Upper lobe of right lung (tissue), 1 donor: ENCODE measurements around the gene SIGMAR1. TPM values are rescaled to one million over a fixed set of nuclear protein-coding genes. Genes with fewer than 3 reads are reported as not detected.
A peak's percentile ranks its signal among the peaks of the same experiment; 100 is the strongest.

Experiments used
- ATAC-seq: fragments of 200-7000 bp; cut with Tn5 transposase; one replicate; pipeline ENCODE4 v1.9.1; 2020; ENCODE audit warnings: mild to moderate bottlenecking, moderate library complexity
- DNase-seq: peaks from one replicate; pipeline ENCODE4 v3.0.0-alpha.2; 2020
- H3K27ac ChIP-seq: fragments of 200-600 bp; one replicate; pipeline ENCODE4 v1.8.0; 2022
- H3K27me3 ChIP-seq: fragments of 200-600 bp; one replicate; pipeline ENCODE4 v1.8.0; 2022; ENCODE audit warnings: mild to moderate bottlenecking
- H3K36me3 ChIP-seq: fragments of 200-600 bp; one replicate; pipeline ENCODE4 v1.8.0; 2022
- H3K4me1 ChIP-seq: fragments of 200-600 bp; one replicate; pipeline ENCODE4 v1.8.0; 2022
- H3K4me3 ChIP-seq: fragments of 200-600 bp; one replicate; pipeline ENCODE4 v1.8.0; 2022; ENCODE audit warnings: mild to moderate bottlenecking
- H3K9me3 ChIP-seq: fragments of 200-600 bp; one replicate; pipeline ENCODE4 v1.8.0; 2022
- CTCF ChIP-seq: fragments of 200-600 bp; IDR thresholded peaks from one replicate; pipeline ENCODE4 v1.8.0; 2022; ENCODE audit warnings: antibody characterized with exemption
- intact Hi-C: fragments of 100-400 bp; cut with DNase I; formaldehyde crosslinking; loops from one replicate; pipeline ENCODE4 v1.11.0; 2022
- total RNA-seq: library from RNA; stranded (reverse); fragmentation: NEBNext Ultra II Directional; extraction: Animal tissue kit (Norgen Biotek cat#: 25700); gene quantifications from one replicate; pipeline ENCODE4 v1.2.1, GENCODE V29; 2021
- donor health status: DM: no; HTN: yes; CAD: no; lungs with severe emphysema.

The SIGMAR1 gene
- total RNA-seq, 1 donor from 2014 or later = 40.5 TPM

DNA sequence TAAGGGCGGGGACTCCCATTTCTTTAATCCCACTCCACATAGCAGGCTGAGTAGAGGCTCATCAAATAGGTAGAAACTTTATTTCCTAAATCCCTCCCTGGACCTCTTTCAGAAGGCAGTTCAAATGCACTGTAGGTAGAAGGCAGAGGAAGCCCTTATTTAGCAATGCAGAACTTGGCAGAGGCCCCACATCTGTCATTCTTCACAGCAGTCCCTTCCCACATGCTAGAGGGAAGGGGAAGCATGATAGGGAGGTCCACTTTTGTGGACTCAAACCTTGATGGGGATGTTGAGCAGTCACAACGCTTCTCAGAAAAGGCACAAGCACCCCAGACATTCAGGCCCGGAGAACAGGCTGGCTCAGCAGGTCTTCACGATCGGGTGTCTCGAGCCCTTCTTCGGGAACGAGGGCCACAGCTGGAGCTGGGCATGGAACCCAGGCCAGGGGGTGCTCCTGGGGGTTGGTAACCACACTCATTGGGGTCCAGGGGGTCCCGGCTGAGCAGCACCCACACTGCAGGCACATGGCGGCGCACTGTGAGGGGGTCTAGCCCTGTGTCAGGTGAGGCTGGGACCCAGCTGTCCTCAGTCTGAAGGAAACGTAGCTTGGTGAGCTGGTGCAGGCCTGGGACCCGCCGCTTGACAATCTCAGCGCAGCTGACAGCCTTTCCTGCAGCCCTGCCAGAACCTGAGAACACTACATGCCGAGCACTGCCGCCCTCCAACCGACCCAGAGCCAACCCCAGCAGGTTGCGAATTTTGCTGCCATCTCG lies 27.0 kb downstream of the SIGMAR1 start:
- TF ChIP-seq CTCF = no peak
- intact Hi-C loops = no loop called here

DNA sequence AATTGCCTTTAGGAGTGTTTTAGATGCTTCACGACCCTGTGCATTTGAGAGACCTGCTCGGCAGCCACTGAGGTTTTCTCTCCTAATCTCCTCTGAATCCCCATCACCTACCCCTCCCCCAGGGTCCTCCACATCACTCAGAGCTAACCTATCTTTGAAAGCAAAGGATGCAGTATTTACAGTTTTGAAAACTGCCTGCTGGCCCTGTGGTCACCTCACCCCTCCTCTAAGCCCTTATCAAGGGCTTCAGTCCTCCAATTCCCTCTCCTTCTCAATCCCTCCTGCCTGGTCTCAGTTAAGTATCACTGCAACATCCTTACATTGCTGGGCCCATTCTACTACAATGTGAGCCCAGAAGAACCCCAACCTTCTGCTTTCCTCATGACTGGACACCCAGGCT lies 30.3 kb downstream of the SIGMAR1 start:
- DNase-seq (no peak), ATAC-seq (no peak)
- intact Hi-C loops = loop anchor here (10.0 kb wide), 1 partner anchor 63 kb away; no protein-coding TSS in a partner anchor
- Histone ChIP-seq H3K4me3 (no peak overlapping the region), H3K36me3 (no peaks in the 10 kb centered on the region), H3K27ac (no peak overlapping the region), H3K27me3 (no peaks in the 10 kb centered on the region), H3K9me3 (no peaks in the 10 kb centered on the region), H3K4me1 (peaks cover under 1% of the 10 kb centered on the region)
- no peak for TF ChIP-seq CTCF

More for the DNA sequence above, 27.0 kb downstream of the SIGMAR1 start:
- ATAC-seq (no peak), DNase-seq (no peak)
- Histone ChIP-seq H3K36me3 (peaks cover 16% of the 10 kb centered on the region), H3K4me1 (peaks cover 5% of the 10 kb centered on the region), H3K4me3 (no peak overlapping the region), H3K9me3 (no peaks in the 10 kb centered on the region), H3K27ac (no peak overlapping the region), H3K27me3 (no peaks in the 10 kb centered on the region)

GRCh38 chr9:34606905-34607304 lies 30.7 kb downstream of the SIGMAR1 start:
- H3K36me3 ChIP-seq = no peaks in the 10 kb centered on the region
- H3K27ac ChIP-seq = no peak overlapping the region
- no peak overlapping the region for H3K4me3 ChIP-seq
- ATAC-seq (no peak), DNase-seq (no peak)
- no peak for TF ChIP-seq CTCF
- intact Hi-C loops = loop anchor here (10.0 kb wide), 1 partner anchor 62 kb away; no protein-coding TSS in a partner anchor
- H3K9me3 ChIP-seq = no peaks in the 10 kb centered on the region
- no peaks in the 10 kb centered on the region for H3K4me1 ChIP-seq
- H3K27me3 ChIP-seq = no peaks in the 10 kb centered on the region

DNA sequence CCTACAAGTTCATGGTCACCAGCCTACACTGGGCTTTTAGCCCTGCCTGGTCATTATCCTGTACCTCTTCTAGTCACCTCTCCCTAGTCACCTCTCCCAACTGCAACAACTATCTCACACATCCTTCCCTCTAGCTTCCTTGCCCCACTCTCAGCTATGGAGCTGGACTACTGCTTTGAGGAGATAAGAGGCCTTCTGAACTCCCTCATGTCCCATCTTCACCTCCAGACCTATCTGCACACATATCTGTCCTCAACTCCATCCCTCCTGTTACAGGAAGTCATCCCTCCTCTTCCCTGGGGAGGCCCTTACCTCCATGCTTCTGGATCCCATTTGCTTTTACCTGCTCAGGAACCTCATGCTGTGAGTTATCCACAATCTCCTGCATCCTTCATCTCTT lies 31.4 kb downstream of the SIGMAR1 start:
- H3K27me3 ChIP-seq = no peaks in the 10 kb centered on the region
- H3K36me3 ChIP-seq = no peaks in the 10 kb centered on the region
- H3K27ac ChIP-seq = no peak overlapping the region
- DNase-seq (no peak), ATAC-seq (no peak)
- TF ChIP-seq CTCF = no peak
- no peaks in the 10 kb centered on the region for H3K4me1 ChIP-seq
- H3K4me3 ChIP-seq = no peak overlapping the region
- no peaks in the 10 kb centered on the region for H3K9me3 ChIP-seq
- intact Hi-C loops = loop anchor here (10.0 kb wide), 1 partner anchor 61 kb away; no protein-coding TSS in a partner anchor

DNA sequence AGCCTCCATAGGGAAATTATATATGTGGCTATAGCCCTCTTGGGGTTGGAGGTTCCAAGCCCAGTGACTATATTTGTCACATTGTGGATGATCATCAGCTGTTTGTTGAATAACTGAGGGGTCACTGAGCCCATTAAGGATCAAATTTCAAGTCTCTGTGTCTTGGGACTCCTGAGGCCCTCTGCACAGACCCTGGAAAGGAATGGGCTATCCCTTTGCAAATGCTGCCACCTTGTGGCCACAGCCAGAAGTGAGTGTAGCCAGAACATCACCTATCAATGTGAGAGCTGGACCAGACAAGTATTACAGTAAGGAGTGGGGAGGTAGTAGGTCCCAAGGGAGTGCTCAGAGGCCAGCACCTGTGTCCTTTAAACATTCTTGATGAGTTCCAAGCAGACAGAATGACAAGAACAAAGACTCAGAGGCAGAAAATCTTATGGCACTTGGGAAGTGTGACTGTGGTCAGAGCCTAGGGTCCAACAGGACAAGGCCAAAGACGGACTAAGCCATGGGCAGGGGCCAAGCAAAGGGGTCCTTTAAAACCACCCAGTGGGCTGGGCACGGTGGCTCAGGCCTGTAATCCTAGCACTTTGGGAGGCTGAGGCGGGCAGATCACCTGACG lies 33.9 kb downstream of the SIGMAR1 start:
- Histone ChIP-seq H3K9me3 (no peaks in the 10 kb centered on the region), H3K27me3 (no peaks in the 10 kb centered on the region), H3K4me3 (no peak overlapping the region), H3K4me1 (no peaks in the 10 kb centered on the region), H3K27ac (no peak overlapping the region), H3K36me3 (no peaks in the 10 kb centered on the region)
- peak; percentile 92 for ATAC-seq
- intact Hi-C loops = loop anchor here (10.0 kb wide), 1 partner anchor 59 kb away; no protein-coding TSS in a partner anchor
- TF ChIP-seq CTCF = peak; percentile 97
- peak; percentile 85 for DNase-seq
